ENCODE results near the gene PAK6.

Gene PAK6

DNA sequence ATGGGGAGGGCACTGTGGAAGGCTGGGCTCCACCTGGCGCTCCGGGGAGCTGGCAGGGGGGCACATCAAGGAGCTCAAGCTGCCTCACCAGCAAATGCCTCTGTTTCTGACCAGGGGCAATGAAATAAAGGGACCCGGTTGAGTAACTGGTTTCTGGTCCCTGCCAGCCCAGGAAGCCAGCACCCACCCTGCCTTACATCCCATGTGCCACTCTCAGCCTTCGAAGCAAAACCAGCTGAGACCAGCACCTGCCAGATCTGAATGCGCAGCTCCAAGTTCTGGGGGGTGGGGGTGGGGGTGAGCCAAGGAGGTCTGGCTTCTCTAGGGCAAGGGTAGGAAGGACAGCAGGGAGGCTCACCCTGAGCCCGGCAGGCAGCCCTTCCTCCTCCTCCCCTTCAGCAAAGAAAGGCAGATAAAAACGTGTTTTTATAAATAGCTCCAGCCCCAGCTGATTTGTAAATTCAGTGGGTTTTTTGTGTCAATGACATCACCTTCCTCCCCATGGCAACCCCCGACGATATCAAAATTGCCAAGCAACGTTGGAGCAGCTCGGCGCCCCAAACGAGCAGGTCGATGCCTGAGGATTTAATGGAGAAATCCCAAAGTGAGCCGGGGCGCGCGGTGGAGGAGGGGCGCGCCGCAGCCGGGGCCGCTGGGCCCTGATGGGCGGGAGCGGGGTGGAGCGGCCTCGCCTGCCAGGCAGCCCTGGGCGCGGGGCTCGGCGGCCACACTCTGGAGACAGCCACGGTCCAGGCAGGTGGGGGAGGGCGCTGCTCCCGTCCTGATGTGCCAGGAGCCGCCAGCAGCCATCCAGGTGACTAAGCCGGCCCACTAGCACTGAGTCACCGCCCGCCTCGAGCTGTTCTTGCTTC is at the start of gene PAK6:
Gene PAK6 (plus strand): TSS at position 532 of the 872 bp plus-strand sequence. CDS start 25,723 bp downstream, outside the sequence.
- DNase-seq = peak; percentile 35

DNA sequence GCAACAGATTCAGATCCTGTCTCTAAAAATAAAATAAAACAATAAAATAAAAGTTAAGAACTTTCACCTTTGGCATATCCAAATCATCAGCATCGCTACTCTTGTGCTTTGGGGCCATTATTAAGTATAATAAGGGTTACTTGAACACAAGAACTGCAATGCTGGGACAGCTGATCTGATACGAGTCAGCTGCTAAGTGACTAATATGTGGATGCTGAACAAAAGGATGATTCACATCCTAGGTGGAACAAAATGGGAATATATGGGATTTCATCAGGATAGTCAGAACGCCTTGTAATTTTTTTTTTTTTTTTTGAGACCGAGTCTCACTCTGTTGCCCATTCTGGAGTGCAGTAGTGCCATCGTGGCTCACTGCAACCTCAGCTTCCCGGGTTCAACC is 48.3 kb upstream of the PAK6 start:
- DNase-seq = no peak

DNA sequence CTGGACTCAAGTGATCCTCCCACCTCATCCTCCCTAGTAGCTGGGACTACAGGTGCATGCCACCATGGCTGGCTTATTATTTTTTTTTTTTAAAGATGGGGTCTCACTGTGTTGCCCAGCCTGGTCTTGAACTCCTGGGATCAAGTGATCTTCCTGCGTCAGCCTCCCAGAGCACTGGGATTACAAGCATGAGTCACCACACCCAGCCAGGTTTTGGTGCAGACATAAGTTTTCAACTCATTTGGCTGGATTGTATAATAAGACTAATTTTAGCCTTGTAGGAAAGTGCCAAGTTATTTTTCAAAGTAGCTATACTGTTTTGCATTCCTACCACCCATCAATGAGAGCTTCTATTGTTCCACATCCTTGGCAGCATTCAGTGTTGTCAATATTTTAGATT is 45.9 kb upstream of the PAK6 start:
- DNase-seq = no peak

DNA sequence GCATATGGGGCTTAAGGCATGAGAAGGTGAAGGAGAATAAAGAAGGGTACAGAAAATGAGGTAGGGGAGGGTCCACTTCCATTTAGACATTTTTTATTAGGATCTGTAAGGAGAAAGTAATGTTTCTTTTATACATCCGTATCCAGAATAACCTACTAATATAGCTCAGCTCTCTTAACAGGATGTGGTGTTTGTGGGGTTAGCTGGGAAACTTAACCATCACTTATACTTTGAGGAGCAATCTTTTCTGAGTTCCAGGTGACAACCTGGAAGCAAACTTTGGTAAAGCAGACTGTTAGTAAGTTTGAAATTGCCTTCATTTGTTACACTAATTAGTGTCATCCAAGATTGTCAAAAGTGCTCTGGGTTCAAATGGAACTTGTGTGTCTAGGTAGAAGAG is 41.4 kb upstream of the PAK6 start:
- DNase-seq = no peak

GRCh38 chr15:40198355-40199085 is 40.3 kb upstream of the PAK6 start:
- DNase-seq = no peak

DNA sequence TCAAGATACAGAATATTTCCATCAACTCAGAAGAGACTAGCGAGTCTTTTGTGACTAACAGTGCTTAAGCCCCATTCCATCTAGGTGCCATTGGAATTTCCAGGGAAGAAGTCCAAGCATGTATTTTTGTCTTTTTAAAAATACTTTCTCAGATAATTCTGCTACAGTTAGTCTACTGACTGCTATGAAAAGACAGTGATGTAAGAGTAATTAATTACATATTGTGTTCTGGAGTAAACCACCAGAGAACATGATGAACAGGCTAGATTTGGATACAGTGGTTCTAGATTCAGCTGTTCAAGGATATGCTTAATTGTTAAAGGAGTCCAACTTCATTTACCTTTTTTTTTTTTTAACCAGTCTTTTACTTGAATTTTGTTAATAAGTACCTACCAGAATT is 34.8 kb upstream of the PAK6 start:
- no peak for DNase-seq

- DNase-seq = peak; percentile 46
Measured at GRCh38 chr15:40217166-40217824, 21.6 kb upstream of the PAK6 start.

- DNase-seq = no peak
Measured at GRCh38 chr15:40219801-40220200, 19.1 kb upstream of the PAK6 start.

GRCh38 chr15:40222131-40222530 is 16.7 kb upstream of the PAK6 start:
- DNase-seq = no peak

DNA sequence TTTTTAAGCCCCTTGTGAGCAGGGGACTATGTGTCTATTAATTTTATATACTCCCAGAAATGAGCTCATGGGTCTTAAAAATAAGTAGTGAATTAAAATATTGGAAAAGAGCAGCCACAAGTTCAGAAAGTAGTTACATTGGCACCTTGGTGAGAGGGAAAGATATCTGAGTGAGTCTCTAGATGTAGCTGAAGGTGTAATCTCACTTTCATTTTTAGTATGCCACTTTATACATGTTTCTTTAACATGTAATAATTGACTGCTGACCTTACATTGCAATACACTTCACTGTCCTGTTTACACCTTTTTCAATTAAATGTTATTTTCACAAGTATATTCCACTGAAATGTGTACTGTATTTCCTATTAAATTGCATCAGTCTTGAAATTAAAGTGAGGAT is 12.1 kb upstream of the PAK6 start:
- DNase-seq = no peak

GRCh38 chr15:40229316-40229715 is 9.5 kb upstream of the PAK6 start:
- DNase-seq = no peak

DNA sequence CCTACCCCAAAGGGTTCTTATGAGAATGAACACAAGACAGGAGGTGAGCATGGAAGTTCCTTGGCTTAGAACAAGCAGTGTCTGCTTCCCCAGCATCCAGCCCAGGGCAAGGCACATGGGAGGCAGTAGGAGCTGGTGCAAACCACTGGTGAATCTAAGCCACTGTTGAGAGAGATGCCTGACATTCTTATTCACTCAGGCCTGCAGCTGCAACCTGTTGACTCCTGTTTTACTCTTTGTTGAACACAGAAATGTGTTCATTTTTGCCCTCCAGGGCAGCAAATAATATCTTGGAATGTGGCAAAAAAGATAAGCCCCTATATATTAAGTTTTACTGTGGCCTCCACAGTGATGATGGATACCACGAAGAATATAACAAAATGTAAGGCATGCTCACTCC is 8.9 kb upstream of the PAK6 start:
- no peak for DNase-seq

GRCh38 chr15:40232625-40233070 is 6.2 kb upstream of the PAK6 start:
- no peak for DNase-seq

DNA sequence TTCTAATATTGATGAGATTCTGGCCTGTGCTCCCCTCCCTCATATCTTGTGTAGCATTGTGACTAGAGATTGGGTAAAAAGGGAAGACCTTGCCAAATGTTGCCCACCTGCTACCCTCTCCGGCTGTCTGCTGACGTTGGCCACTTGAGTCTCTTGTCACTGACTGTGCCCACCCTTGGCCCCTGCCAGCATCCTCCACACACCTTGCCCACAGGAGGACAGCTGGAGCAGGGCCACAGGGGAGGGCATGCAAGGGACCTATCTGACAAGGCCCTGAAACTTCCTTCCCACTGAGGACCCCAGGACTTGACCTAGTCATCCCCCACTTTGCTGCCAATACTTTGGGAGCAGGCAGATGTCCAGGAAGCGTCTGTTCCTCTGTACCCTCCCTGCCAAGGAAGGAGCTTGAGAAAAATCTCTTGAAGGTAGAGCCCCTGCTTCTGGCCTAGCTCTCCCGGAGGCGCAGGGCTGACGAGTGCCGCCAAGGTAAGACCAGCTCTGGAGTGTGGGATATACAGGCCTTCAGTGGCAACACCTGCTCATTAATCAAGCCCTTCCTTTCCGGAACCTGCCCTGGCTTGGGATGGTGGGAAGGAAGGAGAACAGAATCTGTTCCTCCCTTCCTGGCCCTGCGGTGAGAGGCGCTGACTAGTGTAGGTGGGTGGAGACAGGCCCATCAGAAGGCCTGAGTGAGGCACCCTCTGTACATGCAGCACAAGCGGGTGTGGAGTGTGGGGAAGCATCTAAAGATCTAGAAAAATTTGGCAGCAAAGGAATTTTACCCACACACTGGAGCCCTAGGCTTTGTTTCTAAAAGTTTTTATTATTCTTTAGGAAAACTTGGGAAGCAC is 4.9 kb upstream of the PAK6 start:
- DNase-seq = no peak

- DNase-seq = no peak
Measured at GRCh38 chr15:40234783-40235182, 4.1 kb upstream of the PAK6 start.

DNA sequence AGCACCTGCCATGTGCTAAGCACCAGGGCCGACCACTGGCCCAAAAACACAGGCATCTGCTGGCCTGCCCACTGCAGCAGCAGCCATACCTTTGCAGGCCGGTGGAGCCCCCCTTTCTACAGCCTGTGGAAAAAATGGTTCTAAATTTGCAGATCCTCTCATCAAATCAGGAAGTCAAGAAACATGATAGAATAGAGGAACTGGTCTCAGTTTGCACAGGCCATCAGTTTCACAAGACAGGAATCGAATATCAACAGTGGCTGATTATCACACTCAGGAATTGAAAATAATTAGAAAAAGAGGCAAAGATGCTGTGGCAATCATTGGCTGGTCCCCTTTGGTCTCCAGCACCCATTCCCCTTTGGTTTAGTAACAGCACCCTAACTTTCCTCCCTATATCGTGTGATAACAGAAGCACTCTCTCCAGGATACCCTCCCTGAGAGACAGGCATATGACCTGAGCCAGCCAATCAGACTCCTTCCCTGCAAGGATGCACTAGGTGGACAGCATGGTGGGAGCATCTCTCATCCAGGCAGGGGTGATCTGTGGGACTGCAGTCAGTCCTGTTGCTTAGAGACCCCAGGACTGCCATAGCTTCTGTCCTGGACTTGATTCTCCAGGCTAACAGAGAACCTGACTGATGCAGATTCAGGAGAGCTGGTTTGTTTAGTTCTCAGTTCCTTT is 3.5 kb upstream of the PAK6 start:
- no peak for DNase-seq

DNA sequence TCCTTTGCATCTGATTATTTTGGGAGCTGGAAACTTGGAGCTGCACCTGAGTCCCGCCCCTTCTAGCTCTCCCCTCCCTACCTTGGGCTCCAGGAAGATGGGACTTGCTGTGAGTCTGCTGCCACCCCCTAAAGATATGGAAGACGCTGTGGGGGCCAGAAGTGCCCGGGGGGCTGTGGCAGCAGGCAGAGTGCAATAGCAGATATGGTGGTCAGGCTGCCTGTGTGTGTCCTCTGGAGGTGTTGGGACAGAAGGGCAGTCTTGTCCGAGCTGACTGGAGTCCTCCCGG is 485 bp downstream of the PAK6 start:
- DNase-seq = no peak

GRCh38 chr15:40239693-40240618 is 1.1 kb downstream of the PAK6 start:
- no peak for DNase-seq

- DNase-seq = no peak
Measured at GRCh38 chr15:40240619-40241221, 1.9 kb downstream of the PAK6 start.

Data from CD4-positive, alpha-beta T cell treated with Interferon gamma for 1 hour (primary cell).